ENCODE data around the gene MAP3K7. TPM values are rescaled to one million over a fixed set of nuclear protein-coding genes. Genes with fewer than 3 reads are reported as not detected.
A peak's percentile ranks its signal among the peaks of the same experiment; 100 is the strongest.

The MAP3K7 gene
- total and polyA plus RNA-seq, 2 experiments from 2014 or later, result 32.9 to 36.9 TPM

- Histone ChIP-seq H3K4me1 (ENCODE audit: insufficient read depth) (peaks cover 28% of the 10 kb centered on the region), H3K36me3 (ENCODE audit: low read depth) (peaks cover 44% of the 10 kb centered on the region), H3K9me2 (ENCODE audit: insufficient read depth) (no peaks in the 10 kb centered on the region), H4K20me1 (ENCODE audit: insufficient read depth) (no peaks in the 10 kb centered on the region), H3K27ac (no peak overlapping the region), H3K79me2 (ENCODE audit: insufficient read depth) (no peaks in the 10 kb centered on the region), H2AFZ (no peak overlapping the region), H3K27me3 (replicated peaks; ENCODE audit: insufficient read depth) (no peaks in the 10 kb centered on the region), H3K9ac (no peak overlapping the region), H3K4me2 (ENCODE audit: unreplicated experiment) (no peak overlapping the region), H3K4me3 (no peak overlapping the region), H3F3A (ENCODE audit: insufficient read depth) (peaks cover 34% of the 10 kb centered on the region), H3K9me3 (ENCODE audit: low read depth) (no peaks in the 10 kb centered on the region)
- in situ Hi-C loops (cut with MboI), result no loop called here
- no peak for TF ChIP-seq EZH2 (IDR thresholded peaks at IDR 0.05; ENCODE audit: insufficient read depth, poor library complexity, severe bottlenecking)
- DNase-seq, result no peak
- 86 to 90% methylated on average over 3 of the region's 3 CpGs for WGBS, 2 experiments (ENCODE audit: low coverage in 1 of 2, low lambda C conversion rate in 2 of 2, missing lambda C conversion rate in 2 of 2)
Measured at GRCh38 chr6:90541221-90541620, 45.7 kb downstream of the MAP3K7 start.

GRCh38 chr6:90538278-90539046 lies 48.4 kb downstream of the MAP3K7 start:
- Histone ChIP-seq H4K20me1 (ENCODE audit: insufficient read depth) (no peaks in the 10 kb centered on the region), H3K9me3 (ENCODE audit: low read depth) (no peaks in the 10 kb centered on the region), H3K27me3 (replicated peaks; ENCODE audit: insufficient read depth) (no peaks in the 10 kb centered on the region), H3K9ac (0 out of 2 replicates have a peak overlapping the region, but pooled peaks have one; percentile 14), H3K4me2 (ENCODE audit: unreplicated experiment) (peak overlapping the region; percentile 61), H3K4me1 (ENCODE audit: insufficient read depth) (peaks cover 28% of the 10 kb centered on the region), H3F3A (ENCODE audit: insufficient read depth) (peaks cover 34% of the 10 kb centered on the region), H3K79me2 (ENCODE audit: insufficient read depth) (0 out of 2 replicates have a peak, but pooled peaks cover 3% of the 10 kb centered on the region), H3K27ac (peak overlapping the region; percentile 66), H3K9me2 (ENCODE audit: insufficient read depth) (no peaks in the 10 kb centered on the region), H3K4me3 (no peak overlapping the region; the same call in 1 of the 2 replicates), H3K36me3 (ENCODE audit: low read depth) (peaks cover 29% of the 10 kb centered on the region), H2AFZ (no peak overlapping the region)
- no peak for TF ChIP-seq EZH2 (IDR thresholded peaks at IDR 0.05; ENCODE audit: insufficient read depth, poor library complexity, severe bottlenecking)
- no peak for TF ChIP-seq EZH2phosphoT487 (IDR thresholded peaks at IDR 0.05; ENCODE audit: insufficient read depth, low read depth)
- peak; percentile 20 for DNase-seq
- 63 to 67% methylated on average over 4 of the region's 4 CpGs for WGBS, 2 experiments (ENCODE audit: low coverage in 1 of 2, low lambda C conversion rate in 2 of 2, missing lambda C conversion rate in 2 of 2)
- in situ Hi-C loops (cut with MboI), result no loop called here

- 0 to 3% methylated on average over 3 of the region's 3 CpGs for WGBS, 2 experiments (ENCODE audit: low coverage in 1 of 2, low lambda C conversion rate in 2 of 2, missing lambda C conversion rate in 2 of 2)
- H3K27me3 ChIP-seq (replicated peaks; ENCODE audit: insufficient read depth), result no peaks in the 10 kb centered on the region
- no peak for TF ChIP-seq EZH2phosphoT487 (IDR thresholded peaks at IDR 0.05; ENCODE audit: insufficient read depth, low read depth)
- TF ChIP-seq EZH2 (IDR thresholded peaks at IDR 0.05; ENCODE audit: insufficient read depth, poor library complexity, severe bottlenecking), result no peak
- H3K9ac ChIP-seq, result peak overlapping the region; percentile 14; the same call in 1 of the 2 replicates
- DNase-seq, result peak; percentile 77
- H3K27ac ChIP-seq, result peak overlapping the region; percentile 66
- H3K4me1 ChIP-seq (ENCODE audit: insufficient read depth), result peaks cover 28% of the 10 kb centered on the region
- H3F3A ChIP-seq (ENCODE audit: insufficient read depth), result peaks cover 34% of the 10 kb centered on the region
- no peaks in the 10 kb centered on the region for H3K9me3 ChIP-seq (ENCODE audit: low read depth)
- no peak overlapping the region for H2AFZ ChIP-seq
- 0 out of 2 replicates have a peak, but pooled peaks cover 3% of the 10 kb centered on the region for H3K79me2 ChIP-seq (ENCODE audit: insufficient read depth)
- H4K20me1 ChIP-seq (ENCODE audit: insufficient read depth), result no peaks in the 10 kb centered on the region
- H3K9me2 ChIP-seq (ENCODE audit: insufficient read depth), result no peaks in the 10 kb centered on the region
- in situ Hi-C loops (cut with MboI), result no loop called here
- no peak overlapping the region; the same call in 1 of the 2 replicates for H3K4me3 ChIP-seq
- H3K4me2 ChIP-seq (ENCODE audit: unreplicated experiment), result peak overlapping the region; percentile 61
- H3K36me3 ChIP-seq (ENCODE audit: low read depth), result peaks cover 23% of the 10 kb centered on the region
Measured at GRCh38 chr6:90537723-90538258, 49.1 kb downstream of the MAP3K7 start.

- TF ChIP-seq EZH2phosphoT487 (IDR thresholded peaks at IDR 0.05; ENCODE audit: insufficient read depth, low read depth), result no peak
- 0 out of 2 replicates have a peak, but pooled peaks cover 3% of the 10 kb centered on the region for H3K79me2 ChIP-seq (ENCODE audit: insufficient read depth)
- H3F3A ChIP-seq (ENCODE audit: insufficient read depth), result peaks cover 34% of the 10 kb centered on the region
- H3K9me3 ChIP-seq (ENCODE audit: low read depth), result no peaks in the 10 kb centered on the region
- H3K4me2 ChIP-seq (ENCODE audit: unreplicated experiment), result peak overlapping the region; percentile 61
- H3K9ac ChIP-seq, result peak overlapping the region; percentile 10; the same call in 1 of the 2 replicates
- no peak overlapping the region for H2AFZ ChIP-seq
- peaks cover 28% of the 10 kb centered on the region for H3K4me1 ChIP-seq (ENCODE audit: insufficient read depth)
- peaks cover 30% of the 10 kb centered on the region for H3K36me3 ChIP-seq (ENCODE audit: low read depth)
- peak overlapping the region; percentile 66 for H3K27ac ChIP-seq
- DNase-seq, result peak; percentile 73
- in situ Hi-C loops (cut with MboI), result no loop called here
- H3K9me2 ChIP-seq (ENCODE audit: insufficient read depth), result no peaks in the 10 kb centered on the region
- no peak overlapping the region; the same call in 1 of the 2 replicates for H3K4me3 ChIP-seq
- H3K27me3 ChIP-seq (replicated peaks; ENCODE audit: insufficient read depth), result no peaks in the 10 kb centered on the region
- 17 to 25% methylated on average over 4 of the region's 4 CpGs for WGBS, 2 experiments (ENCODE audit: low coverage in 1 of 2, low lambda C conversion rate in 2 of 2, missing lambda C conversion rate in 2 of 2)
- H4K20me1 ChIP-seq (ENCODE audit: insufficient read depth), result no peaks in the 10 kb centered on the region
Measured at GRCh38 chr6:90537027-90537426, 49.8 kb downstream of the MAP3K7 start.
